Measurements from ENCODE around the gene NUP98. TPM values are rescaled to one million over a fixed set of nuclear protein-coding genes. Genes with fewer than 3 reads are reported as not detected.

Gene NUP98
- total and polyA plus RNA-seq, 2 of the 13 experiments (the other 11 are each of a cell fraction or from before 2014, with no cell fraction given): 76.6 to 85.3 TPM

DNA sequence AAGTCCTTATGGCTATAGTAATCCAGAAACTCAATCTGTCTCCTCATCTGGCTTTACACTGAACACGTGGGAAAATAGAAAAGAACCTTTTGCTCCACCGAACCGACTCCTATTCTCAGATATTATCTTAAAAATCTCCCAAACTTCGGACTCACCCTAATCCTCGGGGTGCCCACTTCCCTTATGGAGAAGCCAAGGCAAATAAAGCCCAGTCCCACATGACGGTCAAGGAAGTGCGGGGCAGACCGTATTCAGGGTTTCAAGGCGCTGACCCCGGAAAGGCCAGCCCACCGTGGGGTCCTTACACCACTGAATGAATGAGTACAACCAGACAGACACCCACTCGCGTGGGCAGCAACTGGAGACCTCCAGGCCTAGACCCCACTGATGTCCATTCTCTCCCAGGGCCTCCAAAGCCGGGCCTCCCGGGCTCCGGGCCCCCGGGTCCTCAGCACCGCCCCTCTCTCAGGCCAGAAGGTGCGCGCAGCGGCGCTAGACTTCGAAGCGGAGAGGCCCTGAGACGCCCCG lies 489 bp downstream of the NUP98 start (continued):
- TF ChIP-seq, protein P1, sequence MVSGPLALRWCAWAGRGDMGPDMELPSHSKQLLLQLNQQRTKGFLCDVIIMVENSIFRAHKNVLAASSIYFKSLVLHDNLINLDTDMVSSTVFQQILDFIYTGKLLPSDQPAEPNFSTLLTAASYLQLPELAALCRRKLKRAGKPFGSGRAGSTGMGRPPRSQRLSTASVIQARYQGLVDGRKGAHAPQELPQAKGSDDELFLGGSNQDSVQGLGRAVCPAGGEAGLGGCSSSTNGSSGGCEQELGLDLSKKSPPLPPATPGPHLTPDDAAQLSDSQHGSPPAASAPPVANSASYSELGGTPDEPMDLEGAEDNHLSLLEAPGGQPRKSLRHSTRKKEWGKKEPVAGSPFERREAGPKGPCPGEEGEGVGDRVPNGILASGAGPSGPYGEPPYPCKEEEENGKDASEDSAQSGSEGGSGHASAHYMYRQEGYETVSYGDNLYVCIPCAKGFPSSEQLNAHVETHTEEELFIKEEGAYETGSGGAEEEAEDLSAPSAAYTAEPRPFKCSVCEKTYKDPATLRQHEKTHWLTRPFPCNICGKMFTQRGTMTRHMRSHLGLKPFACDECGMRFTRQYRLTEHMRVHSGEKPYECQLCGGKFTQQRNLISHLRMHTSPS (CRISPR knock-in tag; IDR thresholded peaks at IDR 0.05; ENCODE audit: low read depth): 0 out of 2 replicates have a peak, but pooled peaks have one; percentile 4
- no peak for TF ChIP-seq ZNF614 (CRISPR knock-in tag; IDR thresholded peaks at IDR 0.05; ENCODE audit: borderline replicate concordance)
- TF ChIP-seq, protein P2, sequence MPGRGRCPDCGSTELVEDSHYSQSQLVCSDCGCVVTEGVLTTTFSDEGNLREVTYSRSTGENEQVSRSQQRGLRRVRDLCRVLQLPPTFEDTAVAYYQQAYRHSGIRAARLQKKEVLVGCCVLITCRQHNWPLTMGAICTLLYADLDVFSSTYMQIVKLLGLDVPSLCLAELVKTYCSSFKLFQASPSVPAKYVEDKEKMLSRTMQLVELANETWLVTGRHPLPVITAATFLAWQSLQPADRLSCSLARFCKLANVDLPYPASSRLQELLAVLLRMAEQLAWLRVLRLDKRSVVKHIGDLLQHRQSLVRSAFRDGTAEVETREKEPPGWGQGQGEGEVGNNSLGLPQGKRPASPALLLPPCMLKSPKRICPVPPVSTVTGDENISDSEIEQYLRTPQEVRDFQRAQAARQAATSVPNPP (CRISPR knock-in tag; IDR thresholded peaks at IDR 0.05): 0 out of 2 replicates have a peak, but pooled peaks have one; percentile 15
- peak; percentile 83 for TF ChIP-seq AGO2 (optimal IDR thresholded peaks at IDR 0.05; ENCODE audit: low read depth, low read length)
- no peak for TF ChIP-seq HMGA1 (CRISPR knock-in tag; conservative IDR thresholded peaks at IDR 0.05)
- TF ChIP-seq, protein P3, sequence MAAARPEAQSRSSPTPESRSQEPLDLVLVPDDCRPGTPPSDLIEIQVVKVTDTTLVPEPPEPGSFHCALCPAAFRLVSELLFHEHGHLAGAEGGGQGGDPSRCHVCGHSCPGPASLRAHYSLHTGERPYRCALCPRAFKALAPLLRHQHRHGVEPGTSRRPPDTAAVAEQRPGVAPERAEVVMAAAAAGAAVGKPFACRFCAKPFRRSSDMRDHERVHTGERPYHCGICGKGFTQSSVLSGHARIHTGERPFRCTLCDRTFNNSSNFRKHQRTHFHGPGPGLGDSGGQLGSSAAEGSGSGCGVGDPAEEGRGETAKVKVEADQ (CRISPR knock-in tag; IDR thresholded peaks at IDR 0.05; ENCODE audit: borderline replicate concordance): peak; percentile 31; the same call in 1 of the 2 replicates
- peak; percentile 72; the same call in 1 of the 2 replicates for TF ChIP-seq HDAC1 (CRISPR knock-in tag; IDR thresholded peaks at IDR 0.05)

DNA sequence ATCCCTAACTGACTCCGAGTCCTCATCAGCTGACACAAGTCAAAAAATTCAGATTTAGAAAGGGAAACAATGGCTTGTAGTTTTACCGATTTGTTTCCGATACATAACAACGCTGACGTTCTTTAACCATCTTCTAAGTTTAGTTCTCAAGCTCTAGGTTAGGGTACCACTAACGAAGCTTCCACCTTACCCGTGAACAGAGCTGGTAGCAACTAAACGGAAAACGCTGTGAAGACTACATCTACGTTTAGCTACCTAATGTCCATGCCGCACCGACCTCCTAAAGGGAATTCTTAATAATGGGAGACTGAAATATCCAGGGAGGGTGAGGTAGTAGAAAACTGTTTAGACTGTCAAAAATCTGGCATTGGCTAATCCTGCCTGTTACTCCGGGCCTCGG lies 1.0 kb downstream of the NUP98 start:
- DNase-seq (ENCODE audit: low spot score): no peak
- peak overlapping the region; percentile 88 for H3K27ac ChIP-seq (ENCODE audit: extremely low read length, insufficient read depth, low read length)
- no peaks in the 10 kb centered on the region for H3K9me3 ChIP-seq (ENCODE audit: low read length)
- H3K36me3 ChIP-seq (replicated peaks in 1 of 2; ENCODE audit: control insufficient read depth in 1 of 2, insufficient read depth in 2 of 2, low read length in 2 of 2): peaks cover 3 to 16% of the 10 kb centered on the region in 2 experiments; a peak in 4 of 5 replicates
- peaks cover 53% of the 10 kb centered on the region for H3K79me2 ChIP-seq (ENCODE audit: insufficient read depth, low read length)
- 3% methylated on average over 14 of the region's 14 CpGs for WGBS (ENCODE audit: low lambda C conversion rate)
- ChIA-PET POLR2A (interaction anchor here (1.8 kb wide), 1 partner anchor 12 kb away, joined by 5 read pairs; the partner anchor contains the start of gene PGAP2), CTCF (ENCODE audit: low intra/inter-chr PET ratio, low total read pairs) (no interaction called here)
- H4K20me1 ChIP-seq (ENCODE audit: insufficient read depth, low read length): peaks cover 18% of the 10 kb centered on the region
- H3K4me1 ChIP-seq (ENCODE audit: insufficient read depth, low read length): peaks cover 32% of the 10 kb centered on the region
- no peak overlapping the region for H2AFZ ChIP-seq (ENCODE audit: low read length)
- in situ Hi-C loops (cut with HindIII; ENCODE audit: extremely low pct_ligation_motif_present, low pct_unique_long_range_greater_than_20kb) (no loop called here), intact Hi-C loops (cut with micrococcal nuclease; ENCODE audit: unreplicated experiment) (no loop called here)
- BruUV-seq (replicated peaks): TSS peak; percentile 71
- peak overlapping the region; percentile 87 to 98 (median 96) for H3K4me3 ChIP-seq (replicated peaks in 1 of 3; ENCODE audit: insufficient read depth in 1 of 3, low read depth in 2 of 3, low read length in 3 of 3)
- TF ChIP-seq TMF1 (CRISPR knock-in tag; IDR thresholded peaks at IDR 0.05; ENCODE audit: low read depth) (no peak), ZNF232 (CRISPR knock-in tag; IDR thresholded peaks at IDR 0.05; ENCODE audit: borderline replicate concordance) (peak; percentile 95)
- H3K9ac ChIP-seq (ENCODE audit: insufficient read depth, low read depth, low read length): peak overlapping the region; percentile 97
- no peak for ATAC-seq
- H3K4me2 ChIP-seq (ENCODE audit: low read depth, low read length): peak overlapping the region; percentile 85
- H3K27me3 ChIP-seq (ENCODE audit: control insufficient read depth in 1 of 2, insufficient read depth in 2 of 2, low read length in 2 of 2): no peaks in the 10 kb centered on the region; a peak in 1 of 5 replicates
- no peak for FAIRE-seq
